HEK293 (cell line): ENCODE results near the gene EIF2B5.

Source experiments
- KLF16 ChIP-seq: fragments of 450-650 bp; formaldehyde crosslinking; IDR thresholded peaks from 2 replicates; pipeline ENCODE4 v1.5.1; 2017; ENCODE audit warnings: missing biosample characterization, missing genetic modification characterization
- MYNN ChIP-seq: fragments of 450-650 bp; formaldehyde crosslinking; IDR thresholded peaks from 2 replicates; pipeline ENCODE4 v1.5.1; 2016; ENCODE audit warnings: missing biosample characterization, missing genetic modification characterization, borderline replicate concordance
- PRDM4 ChIP-seq: fragments of 450-650 bp; formaldehyde crosslinking; IDR thresholded peaks from 2 replicates; pipeline ENCODE4 v1.5.1; 2017; ENCODE audit warnings: missing biosample characterization, missing genetic modification characterization
- YY2 ChIP-seq: fragments of 450-650 bp; formaldehyde crosslinking; IDR thresholded peaks from 2 replicates; pipeline ENCODE4 v1.5.1; 2016; ENCODE audit warnings: missing biosample characterization, missing genetic modification characterization
- ZBTB20 ChIP-seq: fragments of 450-650 bp; formaldehyde crosslinking; IDR thresholded peaks from 2 replicates; pipeline ENCODE4 v1.5.1; 2016; ENCODE audit warnings: missing biosample characterization, missing genetic modification characterization
- ZBTB49 ChIP-seq: fragments of 450-650 bp; formaldehyde crosslinking; IDR thresholded peaks from 2 replicates; pipeline ENCODE4 v1.5.1; 2016; ENCODE audit warnings: missing biosample characterization, missing genetic modification characterization, low read depth
- ZEB2 ChIP-seq: fragments of 450-650 bp; formaldehyde crosslinking; IDR thresholded peaks from 2 replicates; pipeline ENCODE4 v1.5.1; 2016; ENCODE audit warnings: missing biosample characterization, missing genetic modification characterization
- ZFP69B ChIP-seq: fragments of 450-650 bp; formaldehyde crosslinking; IDR thresholded peaks from 2 replicates; pipeline ENCODE4 v1.5.1; 2016; ENCODE audit warnings: missing biosample characterization, missing genetic modification characterization
- ZIC2 ChIP-seq: fragments of 450-650 bp; formaldehyde crosslinking; IDR thresholded peaks from 2 replicates; pipeline ENCODE4 v1.5.1; 2016; ENCODE audit warnings: missing biosample characterization, missing genetic modification characterization
- ZNF10 ChIP-seq: fragments of 450-650 bp; formaldehyde crosslinking; IDR thresholded peaks from 2 replicates; pipeline ENCODE4 v1.5.1; 2017; ENCODE audit warnings: missing biosample characterization, missing genetic modification characterization
- ZNF16 ChIP-seq: fragments of 450-650 bp; formaldehyde crosslinking; IDR thresholded peaks from 2 replicates; pipeline ENCODE4 v1.5.1; 2016; ENCODE audit warnings: low read depth, missing biosample characterization, missing genetic modification characterization
- ZNF274 ChIP-seq, 2 experiments: fragments of 200-500 bp in 1 of 2; fragments of 450-650 bp in 1 of 2; sonication (Bioruptor generic) in 1 of 2; formaldehyde crosslinking in 1 of 2; IDR thresholded peaks; 2 replicates each; pipeline versions ENCODE4 v1.5.1 to v1.6.1; 2014 to 2016; ENCODE audit warnings: borderline replicate concordance in 1 of 2, inconsistent platforms in 1 of 2, low read length in 1 of 2, missing biosample characterization in 1 of 2, missing genetic modification characterization in 1 of 2
- ZNF302 ChIP-seq: fragments of 450-650 bp; formaldehyde crosslinking; IDR thresholded peaks from 2 replicates; pipeline ENCODE4 v1.5.1; 2016; ENCODE audit warnings: missing biosample characterization, missing genetic modification characterization, low read depth
- ZNF354C ChIP-seq: fragments of 450-650 bp; formaldehyde crosslinking; IDR thresholded peaks from 2 replicates; pipeline ENCODE4 v1.5.1; 2016; ENCODE audit warnings: missing biosample characterization, missing genetic modification characterization, low read depth, borderline replicate concordance
- ZNF530 ChIP-seq: fragments of 450-650 bp; formaldehyde crosslinking; IDR thresholded peaks from 2 replicates; pipeline ENCODE4 v1.5.1; 2016; ENCODE audit warnings: low read depth, missing biosample characterization, missing genetic modification characterization
- ZNF548 ChIP-seq: fragments of 450-650 bp; formaldehyde crosslinking; IDR thresholded peaks from 2 replicates; pipeline ENCODE4 v1.5.1; 2016; ENCODE audit warnings: missing biosample characterization, missing genetic modification characterization
- ZNF561 ChIP-seq: fragments of 450-650 bp; IDR thresholded peaks from 2 replicates; pipeline ENCODE4 v1.5.1; 2018; ENCODE audit warnings: missing biosample characterization, missing genetic modification characterization, borderline replicate concordance
- ZNF600 ChIP-seq: fragments of 450-650 bp; formaldehyde crosslinking; IDR thresholded peaks from 2 replicates; pipeline ENCODE4 v1.5.1; 2016; ENCODE audit warnings: missing biosample characterization, missing genetic modification characterization
- ZNF621 ChIP-seq: fragments of 450-650 bp; formaldehyde crosslinking; IDR thresholded peaks from 2 replicates; pipeline ENCODE4 v1.5.1; 2017; ENCODE audit warnings: missing biosample characterization, missing genetic modification characterization
- ZNF76 ChIP-seq: fragments of 450-650 bp; formaldehyde crosslinking; IDR thresholded peaks from 2 replicates; pipeline ENCODE4; 2016; ENCODE audit warnings: low read depth, missing biosample characterization, missing genetic modification characterization, borderline replicate concordance
- ZSCAN30 ChIP-seq: fragments of 450-650 bp; IDR thresholded peaks from 2 replicates; pipeline ENCODE4 v1.5.1; 2018; ENCODE audit warnings: missing biosample characterization, mild to moderate bottlenecking, missing genetic modification characterization, moderate library complexity
- TF ChIP-seq, protein P1 (sequence below): fragments of 450-650 bp; formaldehyde crosslinking; IDR thresholded peaks from 2 replicates; pipeline ENCODE4 v1.5.1; 2016; ENCODE audit warnings: missing biosample characterization, missing genetic modification characterization
- TF ChIP-seq, protein P2 (sequence below): fragments of 450-650 bp; formaldehyde crosslinking; IDR thresholded peaks from 2 replicates; pipeline ENCODE4 v1.5.1; 2017; ENCODE audit warnings: missing biosample characterization, missing genetic modification characterization
- TF ChIP-seq, protein P3 (sequence below): fragments of 450-650 bp; formaldehyde crosslinking; IDR thresholded peaks from 2 replicates; pipeline ENCODE4 v1.5.1; 2016; ENCODE audit warnings: missing biosample characterization, missing genetic modification characterization
- TF ChIP-seq, protein P4 (sequence below): fragments of 450-650 bp; formaldehyde crosslinking; IDR thresholded peaks from 2 replicates; pipeline ENCODE4 v1.5.1; 2016; ENCODE audit warnings: missing biosample characterization, missing genetic modification characterization

The EIF2B5 gene

GRCh38 chr3:184135149-184135910 is at the start of gene EIF2B5 (continued):
- TF ChIP-seq PRDM4 (tag by site-specific recombination), result no peak
- peak; percentile 83 for TF ChIP-seq ZSCAN30 (tag by site-specific recombination)
- TF ChIP-seq, protein P1, sequence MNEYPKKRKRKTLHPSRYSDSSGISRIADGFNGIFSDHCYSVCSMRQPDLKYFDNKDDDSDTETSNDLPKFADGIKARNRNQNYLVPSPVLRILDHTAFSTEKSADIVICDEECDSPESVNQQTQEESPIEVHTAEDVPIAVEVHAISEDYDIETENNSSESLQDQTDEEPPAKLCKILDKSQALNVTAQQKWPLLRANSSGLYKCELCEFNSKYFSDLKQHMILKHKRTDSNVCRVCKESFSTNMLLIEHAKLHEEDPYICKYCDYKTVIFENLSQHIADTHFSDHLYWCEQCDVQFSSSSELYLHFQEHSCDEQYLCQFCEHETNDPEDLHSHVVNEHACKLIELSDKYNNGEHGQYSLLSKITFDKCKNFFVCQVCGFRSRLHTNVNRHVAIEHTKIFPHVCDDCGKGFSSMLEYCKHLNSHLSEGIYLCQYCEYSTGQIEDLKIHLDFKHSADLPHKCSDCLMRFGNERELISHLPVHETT, result 0 out of 2 replicates have a peak, but pooled peaks have one; percentile 37
- no peak for TF ChIP-seq MYNN (tag by site-specific recombination)
- TF ChIP-seq ZNF600, result 0 out of 2 replicates have a peak, but pooled peaks have one; percentile 28
- TF ChIP-seq, protein P2, sequence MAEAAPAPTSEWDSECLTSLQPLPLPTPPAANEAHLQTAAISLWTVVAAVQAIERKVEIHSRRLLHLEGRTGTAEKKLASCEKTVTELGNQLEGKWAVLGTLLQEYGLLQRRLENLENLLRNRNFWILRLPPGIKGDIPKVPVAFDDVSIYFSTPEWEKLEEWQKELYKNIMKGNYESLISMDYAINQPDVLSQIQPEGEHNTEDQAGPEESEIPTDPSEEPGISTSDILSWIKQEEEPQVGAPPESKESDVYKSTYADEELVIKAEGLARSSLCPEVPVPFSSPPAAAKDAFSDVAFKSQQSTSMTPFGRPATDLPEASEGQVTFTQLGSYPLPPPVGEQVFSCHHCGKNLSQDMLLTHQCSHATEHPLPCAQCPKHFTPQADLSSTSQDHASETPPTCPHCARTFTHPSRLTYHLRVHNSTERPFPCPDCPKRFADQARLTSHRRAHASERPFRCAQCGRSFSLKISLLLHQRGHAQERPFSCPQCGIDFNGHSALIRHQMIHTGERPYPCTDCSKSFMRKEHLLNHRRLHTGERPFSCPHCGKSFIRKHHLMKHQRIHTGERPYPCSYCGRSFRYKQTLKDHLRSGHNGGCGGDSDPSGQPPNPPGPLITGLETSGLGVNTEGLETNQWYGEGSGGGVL (tag by site-specific recombination), result no peak
- TF ChIP-seq KLF16 (tag by site-specific recombination), result 0 out of 2 replicates have a peak, but pooled peaks have one; percentile 17
- TF ChIP-seq, protein P3, sequence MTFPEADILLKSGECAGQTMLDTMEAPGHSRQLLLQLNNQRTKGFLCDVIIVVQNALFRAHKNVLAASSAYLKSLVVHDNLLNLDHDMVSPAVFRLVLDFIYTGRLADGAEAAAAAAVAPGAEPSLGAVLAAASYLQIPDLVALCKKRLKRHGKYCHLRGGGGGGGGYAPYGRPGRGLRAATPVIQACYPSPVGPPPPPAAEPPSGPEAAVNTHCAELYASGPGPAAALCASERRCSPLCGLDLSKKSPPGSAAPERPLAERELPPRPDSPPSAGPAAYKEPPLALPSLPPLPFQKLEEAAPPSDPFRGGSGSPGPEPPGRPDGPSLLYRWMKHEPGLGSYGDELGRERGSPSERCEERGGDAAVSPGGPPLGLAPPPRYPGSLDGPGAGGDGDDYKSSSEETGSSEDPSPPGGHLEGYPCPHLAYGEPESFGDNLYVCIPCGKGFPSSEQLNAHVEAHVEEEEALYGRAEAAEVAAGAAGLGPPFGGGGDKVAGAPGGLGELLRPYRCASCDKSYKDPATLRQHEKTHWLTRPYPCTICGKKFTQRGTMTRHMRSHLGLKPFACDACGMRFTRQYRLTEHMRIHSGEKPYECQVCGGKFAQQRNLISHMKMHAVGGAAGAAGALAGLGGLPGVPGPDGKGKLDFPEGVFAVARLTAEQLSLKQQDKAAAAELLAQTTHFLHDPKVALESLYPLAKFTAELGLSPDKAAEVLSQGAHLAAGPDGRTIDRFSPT (tag by site-specific recombination), result peak; percentile 79
- TF ChIP-seq ZNF76 (tag by site-specific recombination), result peak; percentile 40; the same call in 1 of the 2 replicates
- TF ChIP-seq ZNF548, result no peak
- peak; percentile 90 for TF ChIP-seq YY2 (tag by site-specific recombination)
- TF ChIP-seq, protein P4, sequence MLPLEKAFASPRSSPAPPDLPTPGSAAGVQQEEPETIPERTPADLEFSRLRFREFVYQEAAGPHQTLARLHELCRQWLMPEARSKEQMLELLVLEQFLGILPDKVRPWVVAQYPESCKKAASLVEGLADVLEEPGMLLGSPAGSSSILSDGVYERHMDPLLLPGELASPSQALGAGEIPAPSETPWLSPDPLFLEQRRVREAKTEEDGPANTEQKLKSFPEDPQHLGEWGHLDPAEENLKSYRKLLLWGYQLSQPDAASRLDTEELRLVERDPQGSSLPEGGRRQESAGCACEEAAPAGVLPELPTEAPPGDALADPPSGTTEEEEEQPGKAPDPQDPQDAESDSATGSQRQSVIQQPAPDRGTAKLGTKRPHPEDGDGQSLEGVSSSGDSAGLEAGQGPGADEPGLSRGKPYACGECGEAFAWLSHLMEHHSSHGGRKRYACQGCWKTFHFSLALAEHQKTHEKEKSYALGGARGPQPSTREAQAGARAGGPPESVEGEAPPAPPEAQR (tag by site-specific recombination), result no peak
- TF ChIP-seq ZNF10 (tag by site-specific recombination), result no peak
- TF ChIP-seq ZNF274 (IDR thresholded peaks at IDR 0.05; ENCODE audit: low read length), result no peak
- TF ChIP-seq ZNF274 (tag by site-specific recombination; IDR thresholded peaks at IDR 0.05; ENCODE audit: borderline replicate concordance), result no peak
- no peak for TF ChIP-seq ZNF16
- 0 out of 2 replicates have a peak, but pooled peaks have one; percentile 21 for TF ChIP-seq ZFP69B (tag by site-specific recombination)
- peak; percentile 79; the same call in 1 of the 2 replicates for TF ChIP-seq ZBTB20
- no peak for TF ChIP-seq ZNF530
- TF ChIP-seq ZBTB49 (tag by site-specific recombination), result no peak
- TF ChIP-seq ZIC2 (tag by site-specific recombination), result peak; percentile 25; the same call in 1 of the 2 replicates
- TF ChIP-seq ZNF302 (tag by site-specific recombination), result no peak
- TF ChIP-seq ZNF621 (tag by site-specific recombination), result no peak
- peak; percentile 78; the same call in 1 of the 2 replicates for TF ChIP-seq ZEB2 (tag by site-specific recombination)
- TF ChIP-seq ZNF561 (tag by site-specific recombination), result peak; percentile 23; the same call in 1 of the 2 replicates
- no peak for TF ChIP-seq ZNF354C
